HG02943 (cell line): Measurements from ENCODE around the gene KCTD11.
"Not testable (repeated sequence)": the region's sequence is repeated elsewhere in the genome, so short reads cannot be mapped to it uniquely, and the experiment has no call there.

Experiments used
- ATAC-seq: cut with Tn5 transposase; IDR thresholded peaks from one replicate; pipeline ENCODE4 v1.9.1; 2021; ENCODE audit warnings: mild to moderate bottlenecking, low read depth, moderate library complexity; ENCODE audit not compliant: unreplicated experiment

Gene KCTD11

DNA sequence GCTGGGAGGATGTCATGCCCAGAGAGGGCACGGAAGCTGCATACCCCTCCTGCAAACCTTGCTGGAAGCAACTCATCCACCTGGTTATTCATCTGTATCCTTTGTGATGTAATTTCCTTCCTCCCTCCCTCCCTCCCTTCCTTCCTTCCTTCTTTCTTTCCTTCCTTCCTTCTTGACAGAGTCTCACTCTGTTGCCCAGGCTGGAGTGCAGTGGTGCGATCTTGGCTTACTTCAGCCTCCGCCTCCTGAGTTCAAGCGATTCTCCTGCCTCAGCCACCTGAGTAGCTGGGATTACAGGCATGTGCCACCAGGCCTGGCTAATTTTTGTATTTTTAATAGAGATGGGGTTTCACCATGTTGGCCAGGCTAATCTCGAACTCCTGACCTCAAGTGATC, 16.6 kb downstream of the KCTD11 start:
- not testable (repeated sequence) for ATAC-seq

DNA sequence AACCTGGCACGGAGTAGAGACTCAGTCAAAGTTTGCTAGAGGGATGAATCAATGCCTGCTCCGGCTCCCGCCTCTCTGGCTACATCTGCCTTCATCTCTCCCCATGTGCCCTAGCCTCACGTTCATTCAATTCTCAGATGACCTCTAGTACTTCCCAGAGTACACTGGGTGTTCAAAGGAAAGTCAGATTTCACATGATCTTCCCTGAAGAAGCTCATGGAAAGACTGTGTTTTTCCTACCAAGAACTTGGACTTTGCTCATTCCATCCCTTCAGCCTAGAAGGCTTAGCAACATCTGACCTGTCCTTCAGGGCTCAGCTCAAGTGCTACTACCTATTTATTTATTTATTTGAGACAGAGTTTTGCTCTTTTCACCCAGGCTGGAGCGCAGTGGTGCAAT, 17.9 kb downstream of the KCTD11 start:
- no peak for ATAC-seq

DNA sequence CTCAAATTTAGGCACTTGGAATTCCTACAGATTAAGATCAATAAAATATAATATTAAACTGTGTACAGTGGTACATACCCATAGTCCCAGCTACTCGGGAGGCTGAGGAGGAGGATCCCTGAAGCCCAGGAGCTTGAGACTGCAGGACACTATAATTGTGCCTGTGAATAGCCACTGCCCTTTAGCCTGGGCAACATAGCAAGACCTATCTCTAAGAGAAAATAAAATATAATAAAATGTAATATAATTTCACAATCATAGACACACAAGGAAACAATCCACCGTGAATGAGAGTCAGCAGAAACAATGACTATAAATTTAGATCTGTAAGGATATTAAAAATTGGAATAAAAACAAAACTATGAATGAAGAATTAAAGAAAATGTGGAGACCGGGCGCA, 18.9 kb downstream of the KCTD11 start:
- no peak for ATAC-seq

- no peak for ATAC-seq
Observed at GRCh38 chr17:7374353-7374752, 22.4 kb downstream of the KCTD11 start.

GRCh38 chr17:7379134-7379533, 27.2 kb downstream of the KCTD11 start:
- ATAC-seq: no peak

- no peak for ATAC-seq
Observed at GRCh38 chr17:7380321-7380720, 28.4 kb downstream of the KCTD11 start.

DNA sequence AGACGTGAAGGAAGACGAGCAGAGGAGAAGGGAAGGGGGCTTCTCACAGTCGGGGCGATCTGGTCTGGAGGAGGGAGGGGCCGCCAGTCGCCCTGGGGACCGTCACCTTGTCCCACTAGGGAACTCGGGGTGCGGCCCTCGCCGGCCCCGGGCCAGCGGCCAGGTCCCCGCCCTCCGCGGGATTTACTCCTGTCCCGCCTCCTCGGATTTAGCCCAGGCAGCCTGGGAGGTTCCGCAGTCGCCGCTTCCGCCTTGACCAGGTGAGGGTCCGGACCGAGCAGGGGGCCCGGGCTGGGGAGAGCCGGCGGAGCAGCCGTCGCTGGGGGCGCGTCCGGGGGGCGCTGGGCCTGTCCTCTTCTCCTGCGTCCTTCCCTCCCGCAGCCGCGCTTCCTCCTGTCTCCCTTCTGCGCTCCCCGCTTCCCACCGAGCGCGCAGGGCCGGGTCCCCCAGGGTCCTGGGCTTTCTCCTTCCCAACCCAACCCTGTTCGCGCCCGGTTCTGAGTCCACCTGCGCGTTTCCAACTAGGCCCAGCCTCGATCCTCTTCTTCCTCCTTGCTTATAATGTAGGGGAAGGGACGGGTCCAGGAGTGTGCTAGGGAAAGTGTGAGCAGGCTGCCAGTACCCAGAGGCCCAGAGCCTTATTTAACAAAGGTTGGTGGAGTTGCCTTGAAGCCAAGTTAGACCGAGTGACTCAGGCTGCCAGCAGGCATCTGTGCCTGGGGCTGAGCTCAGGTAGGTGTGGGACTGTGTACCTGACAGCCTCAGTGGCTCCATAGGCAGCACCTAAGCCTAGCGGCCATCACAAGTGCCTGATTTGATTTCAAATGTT, 29.1 kb downstream of the KCTD11 start, which contains the start of gene TNK1:
Gene TNK1 (plus strand): TSS at position 235 of the 829 bp plus-strand sequence. CDS start 1,838 bp downstream, outside the sequence.
- ATAC-seq: no peak

- no peak for ATAC-seq
Observed at GRCh38 chr17:7382901-7383300, 30.9 kb downstream of the KCTD11 start.

DNA sequence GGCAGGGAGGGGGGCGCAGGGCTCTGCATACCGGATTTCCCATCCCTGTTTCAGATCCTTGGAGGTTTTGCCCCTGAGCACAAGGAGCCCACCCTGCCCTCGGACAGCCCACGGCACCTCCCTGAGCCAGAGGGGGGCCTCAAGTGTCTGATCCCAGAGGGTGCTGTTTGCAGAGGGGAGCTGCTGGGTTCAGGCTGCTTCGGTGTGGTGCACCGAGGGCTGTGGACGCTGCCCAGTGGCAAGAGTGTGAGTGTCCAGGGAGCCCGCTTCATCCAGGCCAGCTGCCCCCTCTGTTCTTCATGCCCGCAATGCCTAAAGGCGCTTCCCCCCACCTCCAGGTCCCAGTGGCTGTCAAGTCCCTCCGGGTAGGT, 31.4 kb downstream of the KCTD11 start:
- no peak for ATAC-seq

GRCh38 chr17:7383742-7384488, 32.0 kb downstream of the KCTD11 start:
- ATAC-seq: no peak

GRCh38 chr17:7384489-7385081, 32.6 kb downstream of the KCTD11 start:
- no peak for ATAC-seq

DNA sequence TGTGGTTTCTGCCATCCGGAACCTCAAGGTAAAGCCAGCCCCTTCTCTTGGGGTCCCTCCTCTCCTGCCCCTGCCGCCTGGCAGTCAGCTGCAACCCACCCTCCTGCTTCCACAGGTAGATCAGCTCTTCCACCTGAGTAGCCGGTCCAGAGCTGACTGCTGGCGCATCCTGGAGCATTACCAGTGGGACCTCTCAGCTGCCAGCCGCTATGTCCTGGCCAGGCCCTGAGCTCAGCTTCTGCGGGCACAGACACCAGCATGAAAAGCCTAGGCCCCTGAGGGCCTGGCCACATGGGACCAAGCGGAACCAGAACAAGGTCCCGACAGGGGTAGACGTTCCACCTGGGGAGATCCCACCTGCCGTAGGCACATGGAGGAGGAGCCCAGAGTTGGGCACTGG, 36.9 kb downstream of the KCTD11 start:
- ATAC-seq: no peak

GRCh38 chr17:7389924-7390910, 38.3 kb downstream of the KCTD11 start:
- no peak for ATAC-seq

DNA sequence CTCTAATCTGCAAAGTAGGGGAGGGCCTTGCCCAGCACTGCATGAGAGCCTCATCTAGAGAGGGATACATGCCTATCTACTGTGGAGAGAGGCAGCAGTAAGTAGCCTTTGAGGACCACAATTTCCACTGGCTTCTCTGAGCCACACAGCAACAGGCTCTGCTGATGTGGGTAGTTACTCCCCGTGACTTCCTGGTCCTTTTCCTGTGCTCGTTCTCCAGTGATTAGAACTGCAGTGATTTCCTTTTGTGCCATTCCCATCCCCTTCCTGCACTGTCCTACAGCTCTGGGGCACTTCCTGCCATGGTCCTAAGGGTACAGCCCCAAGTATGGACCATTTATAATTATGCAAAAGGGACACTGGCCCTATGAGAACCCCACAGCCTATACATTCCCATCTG, 39.3 kb downstream of the KCTD11 start:
- ATAC-seq: no peak

DNA sequence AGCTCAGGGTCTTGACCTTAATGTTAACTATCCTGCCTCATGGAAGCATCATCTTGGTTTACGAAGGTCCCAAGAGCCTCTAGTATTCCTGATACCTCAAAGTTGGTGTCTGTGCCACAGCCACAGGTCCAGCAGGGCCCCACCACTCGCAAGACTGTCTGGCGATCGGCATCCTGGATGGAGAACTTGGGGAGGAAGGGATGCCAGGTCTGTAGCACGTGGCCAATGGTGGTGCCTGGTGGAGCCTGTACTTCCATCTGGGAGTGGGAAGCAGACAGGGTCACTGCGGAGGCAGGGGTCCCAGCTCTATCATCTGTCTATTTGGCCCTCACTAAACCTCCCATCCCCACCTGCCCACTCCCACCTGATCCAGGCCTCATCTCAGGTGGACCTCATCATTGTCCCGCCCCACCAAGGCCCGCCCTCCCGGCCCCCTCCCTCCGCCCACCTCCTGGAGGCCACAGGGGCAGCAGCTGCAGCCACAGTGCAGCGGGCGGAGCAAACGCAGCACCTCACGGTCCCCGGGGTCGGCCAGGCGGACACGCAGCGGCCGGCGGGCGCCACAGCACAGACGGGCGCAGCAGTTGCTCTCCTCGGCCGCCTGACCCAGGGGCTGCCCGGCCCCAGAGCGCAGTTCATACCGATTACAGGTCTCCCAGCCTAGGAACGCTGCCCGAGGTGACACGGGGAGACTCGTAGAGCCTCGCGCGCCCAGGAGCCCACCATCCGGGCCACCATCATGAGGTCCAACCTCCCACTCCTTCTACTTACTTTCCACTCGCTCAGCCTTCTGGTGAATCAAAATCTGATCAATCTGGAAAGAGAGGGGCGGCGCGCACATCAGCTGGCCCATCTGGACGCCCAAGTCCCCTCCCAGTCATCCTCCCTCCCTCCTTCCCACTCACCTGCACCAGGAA, 41.0 kb downstream of the KCTD11 start:
- no peak for ATAC-seq

- no peak for ATAC-seq
Observed at GRCh38 chr17:7393613-7394451, 41.9 kb downstream of the KCTD11 start.

GRCh38 chr17:7394452-7395191, 42.7 kb downstream of the KCTD11 start, which contains the start of gene PLSCR3:
PLSCR3 (minus strand) TSS chr17:7394525; CDS start chr17:7394110, 415 bp downstream.
- no peak for ATAC-seq

- ATAC-seq: no peak
Observed at GRCh38 chr17:7396147-7396546, 44.2 kb downstream of the KCTD11 start.
